Fibroblast of pulmonary artery (primary cell): ENCODE measurements around the gene TCEAL4.

Source experiments
- DNase-seq: peaks from one replicate; pipeline ENCODE4 v3.0.0-alpha.2; 2010; ENCODE audit warnings: low read depth
- H3K4me3 ChIP-seq: replicated peaks from 2 replicates; pipeline ENCODE4 v1.5.1; 2011; ENCODE audit warnings: low read depth, mild to moderate bottlenecking, control low read depth, low read length, moderate library complexity
- TF ChIP-seq, protein P1 (sequence below): IDR thresholded peaks from 2 replicates; pipeline ENCODE4 v1.5.1; 2011; ENCODE audit warnings: mild to moderate bottlenecking, control low read depth, low read length, inconsistent platforms; ENCODE audit errors: missing control alignments

Gene TCEAL4

DNA sequence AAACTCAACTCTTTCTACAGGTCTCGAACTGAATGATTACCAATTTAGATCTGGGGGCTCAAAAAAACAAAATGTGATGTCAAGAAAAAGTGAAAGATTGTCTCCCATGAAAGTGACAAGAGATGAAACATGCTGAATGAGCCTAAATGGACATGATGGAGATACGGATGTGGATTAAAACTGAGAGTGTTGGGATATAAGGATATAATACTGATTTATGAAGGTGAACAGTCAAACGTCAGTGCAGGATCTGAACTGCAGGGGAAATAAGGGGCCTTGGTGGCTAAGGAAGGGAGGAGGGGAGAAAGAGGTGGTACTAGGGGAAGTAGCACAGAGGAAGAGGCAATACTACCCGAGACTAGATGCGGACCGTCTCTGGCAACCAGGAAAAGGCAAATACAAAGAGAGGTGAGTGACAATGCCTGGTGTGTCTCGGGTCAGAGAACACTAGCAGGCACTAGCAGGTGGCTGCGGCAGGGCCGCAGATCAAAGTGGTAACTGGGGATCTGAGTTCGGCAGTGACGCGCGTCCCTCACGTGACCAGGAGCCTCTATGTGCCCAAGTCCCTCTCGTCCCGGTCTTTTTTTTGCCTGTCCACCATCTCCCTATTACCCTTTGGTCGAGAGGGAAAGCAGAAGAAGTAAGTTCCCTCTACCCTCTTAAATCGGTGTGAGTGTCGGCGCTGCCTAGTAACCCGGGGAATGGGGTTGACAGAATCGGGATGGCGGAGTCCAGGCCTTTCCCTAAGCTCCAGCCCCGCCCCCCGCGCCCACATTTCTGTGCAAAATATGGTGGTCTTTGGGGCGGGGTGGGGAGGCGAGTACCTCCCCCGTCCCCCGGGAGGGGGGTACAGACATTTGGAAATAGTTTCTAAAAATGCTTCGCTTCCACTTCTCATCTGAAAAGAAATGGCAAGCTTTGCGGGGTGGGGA, 43.3 kb downstream of the TCEAL4 start, which contains the start of gene TCEAL1:
Gene TCEAL1, plus strand, starts transcription at position 590 of the 932 bp plus-strand sequence. CDS start 942 bp downstream, outside the sequence.
- peak within 1 kb of the TSS; percentile 66 for H3K4me3 ChIP-seq
- peak; percentile 36 for DNase-seq
- TF ChIP-seq, protein P1, sequence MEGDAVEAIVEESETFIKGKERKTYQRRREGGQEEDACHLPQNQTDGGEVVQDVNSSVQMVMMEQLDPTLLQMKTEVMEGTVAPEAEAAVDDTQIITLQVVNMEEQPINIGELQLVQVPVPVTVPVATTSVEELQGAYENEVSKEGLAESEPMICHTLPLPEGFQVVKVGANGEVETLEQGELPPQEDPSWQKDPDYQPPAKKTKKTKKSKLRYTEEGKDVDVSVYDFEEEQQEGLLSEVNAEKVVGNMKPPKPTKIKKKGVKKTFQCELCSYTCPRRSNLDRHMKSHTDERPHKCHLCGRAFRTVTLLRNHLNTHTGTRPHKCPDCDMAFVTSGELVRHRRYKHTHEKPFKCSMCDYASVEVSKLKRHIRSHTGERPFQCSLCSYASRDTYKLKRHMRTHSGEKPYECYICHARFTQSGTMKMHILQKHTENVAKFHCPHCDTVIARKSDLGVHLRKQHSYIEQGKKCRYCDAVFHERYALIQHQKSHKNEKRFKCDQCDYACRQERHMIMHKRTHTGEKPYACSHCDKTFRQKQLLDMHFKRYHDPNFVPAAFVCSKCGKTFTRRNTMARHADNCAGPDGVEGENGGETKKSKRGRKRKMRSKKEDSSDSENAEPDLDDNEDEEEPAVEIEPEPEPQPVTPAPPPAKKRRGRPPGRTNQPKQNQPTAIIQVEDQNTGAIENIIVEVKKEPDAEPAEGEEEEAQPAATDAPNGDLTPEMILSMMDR: no peak

DNA sequence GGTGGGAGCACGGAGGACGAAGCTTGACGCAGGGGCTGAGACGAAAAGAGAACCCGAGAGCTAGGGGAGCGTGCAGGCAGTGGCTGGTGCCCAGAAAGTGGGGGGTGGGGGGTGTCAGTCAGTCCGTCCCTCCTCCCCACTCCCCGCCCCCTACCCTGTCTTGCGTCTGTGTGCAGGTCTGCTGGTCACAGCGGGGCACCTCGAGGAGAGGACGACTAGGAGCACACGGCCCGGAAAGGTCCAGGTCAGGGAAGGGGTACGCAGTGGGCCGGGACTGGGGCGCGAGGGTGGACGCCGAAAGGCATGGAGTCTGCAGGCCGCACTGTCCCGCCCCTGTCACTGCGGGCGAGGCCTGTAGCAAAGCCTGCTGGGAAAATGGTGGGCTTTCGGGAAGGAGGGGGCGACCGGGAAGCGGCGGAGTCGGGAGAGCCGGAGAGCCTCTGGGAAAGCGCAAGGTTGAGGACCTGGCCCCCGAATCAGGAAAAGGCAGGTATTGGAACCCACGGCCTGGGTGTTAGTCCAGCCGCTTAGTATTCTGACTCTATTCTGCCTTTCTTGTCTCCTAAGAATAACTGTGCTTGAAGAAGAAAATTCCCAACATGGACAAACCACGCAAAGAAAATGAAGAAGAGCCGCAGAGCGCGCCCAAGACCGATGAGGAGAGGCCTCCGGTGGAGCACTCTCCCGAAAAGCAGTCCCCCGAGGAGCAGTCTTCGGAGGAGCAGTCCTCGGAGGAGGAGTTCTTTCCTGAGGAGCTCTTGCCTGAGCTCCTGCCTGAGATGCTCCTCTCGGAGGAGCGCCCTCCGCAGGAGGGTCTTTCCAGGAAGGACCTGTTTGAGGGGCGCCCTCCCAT, 44.2 kb downstream of the TCEAL4 start:
- DNase-seq: peak; percentile 64
- peak overlapping the region; percentile 66 for H3K4me3 ChIP-seq
- TF ChIP-seq, protein P1: peak; percentile 52

DNA sequence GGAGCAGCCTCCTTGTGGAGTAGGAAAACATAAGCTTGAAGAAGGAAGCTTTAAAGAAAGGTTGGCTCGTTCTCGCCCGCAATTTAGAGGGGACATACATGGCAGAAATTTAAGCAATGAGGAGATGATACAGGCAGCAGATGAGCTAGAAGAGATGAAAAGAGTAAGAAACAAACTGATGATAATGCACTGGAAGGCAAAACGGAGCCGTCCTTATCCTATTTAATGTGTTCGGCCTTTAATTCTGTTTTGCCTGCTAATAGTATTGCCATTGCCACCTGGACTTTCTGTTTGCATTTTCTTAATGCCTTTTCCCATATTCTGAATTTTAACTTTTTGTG, 44.8 kb downstream of the TCEAL4 start:
- TF ChIP-seq, protein P1: no peak
- no peak for DNase-seq
- H3K4me3 ChIP-seq: peak overlapping the region; percentile 66

DNA sequence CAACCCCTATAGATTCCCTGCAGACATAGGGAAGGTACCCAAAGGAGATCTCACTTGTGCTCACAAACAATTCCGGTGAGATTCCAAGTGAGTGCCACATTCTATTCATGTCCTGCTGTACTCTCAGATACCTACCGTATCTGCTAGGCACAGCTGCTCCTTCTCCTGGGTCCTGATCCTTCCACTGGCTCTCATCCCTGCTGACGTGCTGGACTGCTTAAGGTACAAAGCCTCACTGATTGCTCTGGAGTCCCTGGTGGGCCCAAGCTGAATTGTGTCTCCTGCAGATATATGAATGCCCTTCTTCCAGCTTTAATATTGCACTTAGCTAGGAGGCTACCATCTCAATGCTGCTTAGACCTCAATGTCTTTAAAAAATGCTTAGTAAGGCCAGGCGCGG, 45.8 kb downstream of the TCEAL4 start:
- H3K4me3 ChIP-seq: peak overlapping the region; percentile 66
- no peak for DNase-seq
- TF ChIP-seq, protein P1: no peak

DNA sequence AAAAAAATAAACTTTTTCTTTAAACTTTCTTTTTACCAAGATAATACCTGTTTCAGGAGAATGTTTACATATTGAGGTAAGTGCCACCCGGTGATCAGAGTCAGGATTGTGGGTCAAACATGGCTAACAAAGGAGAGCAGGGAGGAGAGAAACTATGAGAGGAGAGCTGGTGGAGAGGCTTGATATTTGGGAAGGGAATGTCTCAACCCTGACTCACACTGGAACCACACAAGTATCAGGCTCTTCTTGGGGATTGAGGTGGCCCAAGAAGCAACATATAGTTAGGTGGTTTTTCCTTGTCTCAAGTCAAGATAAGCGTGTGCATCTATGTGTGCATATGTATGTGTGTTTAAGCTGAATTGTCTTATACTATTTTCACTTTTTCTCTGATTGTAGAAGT, 50.1 kb downstream of the TCEAL4 start:
- TF ChIP-seq, protein P1: no peak
- no peak for DNase-seq
- H3K4me3 ChIP-seq: no peak overlapping the region
